ENCODE results near the gene SF1. TPM values are rescaled to one million over a fixed set of nuclear protein-coding genes. Genes with fewer than 3 reads are reported as not detected.

Gene SF1
- total and polyA plus RNA-seq, 9 of the 15 experiments (the other 6 are each of a cell fraction or from before 2014, with no cell fraction given), result 13.1 to 334 (median 111) TPM

DNA sequence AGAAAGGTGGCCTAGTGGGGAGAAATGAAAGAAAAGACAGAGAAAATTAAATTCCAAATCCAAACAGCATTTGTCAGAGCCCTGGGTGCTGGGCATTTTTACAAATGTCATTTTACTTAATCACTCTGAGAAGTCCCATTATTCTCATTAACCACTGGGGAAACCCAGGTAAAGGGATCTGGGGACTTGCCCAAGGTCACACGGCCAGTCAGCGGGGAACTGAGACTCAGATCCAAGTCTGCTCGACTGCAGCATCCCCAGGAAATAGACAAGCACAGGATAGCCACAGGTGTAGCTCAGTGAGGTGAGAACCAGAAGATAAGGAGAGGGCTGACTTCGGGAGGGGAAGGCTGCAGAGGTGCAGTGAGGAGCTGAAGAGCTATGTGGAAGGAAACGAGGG lies 63.2 kb downstream of the SF1 start (continued):
- TF ChIP-seq, protein P1, sequence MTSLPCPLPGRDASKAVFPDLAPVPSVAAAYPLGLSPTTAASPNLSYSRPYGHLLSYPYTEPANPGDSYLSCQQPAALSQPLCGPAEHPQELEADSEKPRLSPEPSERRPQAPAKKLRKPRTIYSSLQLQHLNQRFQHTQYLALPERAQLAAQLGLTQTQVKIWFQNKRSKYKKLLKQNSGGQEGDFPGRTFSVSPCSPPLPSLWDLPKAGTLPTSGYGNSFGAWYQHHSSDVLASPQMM (CRISPR knock-in tag; IDR thresholded peaks at IDR 0.05), result no peak
- TF ChIP-seq ZNF217 (CRISPR knock-in tag; IDR thresholded peaks at IDR 0.05) (no peak), KLF6 (CRISPR knock-in tag; IDR thresholded peaks at IDR 0.05; ENCODE audit: borderline replicate concordance) (no peak)

DNA sequence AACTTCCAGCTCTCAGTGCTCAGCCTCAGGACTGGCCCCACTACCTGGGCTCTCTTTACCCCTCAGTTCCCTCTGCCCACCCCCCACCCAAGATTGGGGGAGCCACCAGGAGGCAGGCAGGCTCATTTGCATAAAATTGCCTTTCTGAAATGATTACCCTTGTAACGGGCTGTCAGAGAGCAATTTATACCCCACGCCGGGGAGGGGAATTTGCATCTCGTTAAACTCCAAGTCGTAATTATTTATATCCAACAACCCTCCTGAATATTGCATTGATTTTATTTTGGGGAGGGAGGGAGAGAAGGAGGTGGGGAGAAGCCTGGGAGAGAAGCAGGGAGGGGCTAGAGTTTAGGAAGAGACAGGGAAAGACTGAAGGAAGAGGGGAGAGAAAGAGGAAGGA lies 63.7 kb downstream of the SF1 start:
- H4K20me1 ChIP-seq (replicated peaks; ENCODE audit: control insufficient read depth, insufficient read depth, low read length), result peaks cover 24% of the 10 kb centered on the region
- peaks cover 12 to 44% of the 10 kb centered on the region in 2 experiments for H3K4me1 ChIP-seq (replicated peaks in 1 of 2; ENCODE audit: control insufficient read depth in 2 of 2, insufficient read depth in 2 of 2, low read length in 2 of 2)
- CTCF ChIA-PET (ENCODE audit: low intra/inter-chr PET ratio), result interaction anchor here (0.6 kb wide), 1 partner anchor 63 kb away, joined by 4 read pairs; no protein-coding TSS in a partner anchor
- ATAC-seq (no peak), FAIRE-seq (no peak), DNase-seq (ENCODE audit: extremely low read depth in 1 of 4, low spot score in 3 of 4) (no peak)
- H3K9me1 ChIP-seq (ENCODE audit: control insufficient read depth, insufficient read depth, low read length), result no peaks in the 10 kb centered on the region
- intact Hi-C loops (cut with micrococcal nuclease) (no loop called here), in situ Hi-C loops (cut with MboI) (no loop called here)
- POLR2A ChIA-PET, result no interaction called here
- no peak overlapping the region for H3K9ac ChIP-seq (ENCODE audit: insufficient read depth in 1 of 2, low read depth in 2 of 2, low read length in 2 of 2)
- H3K36me3 ChIP-seq (ENCODE audit: control insufficient read depth, insufficient read depth, low read length), result no peaks in the 10 kb centered on the region
- no peak overlapping the region for H3K4me3 ChIP-seq
- no TSS peak for BruUV-seq (replicated peaks)
- no peaks in the 10 kb centered on the region for H3K79me2 ChIP-seq (ENCODE audit: control insufficient read depth, insufficient read depth, low read length)
- H3K27me3 ChIP-seq (ENCODE audit: control insufficient read depth in 2 of 2, insufficient read depth in 2 of 2, low read length in 2 of 2), result peaks cover 34 to 60% of the 10 kb centered on the region in 2 experiments
- H3K27ac ChIP-seq (ENCODE audit: extremely low read depth, low read depth, low read length), result no peak overlapping the region
- 0% methylated on average over 5 of the region's 5 CpGs for WGBS (ENCODE audit: insufficient coverage, low coverage, missing lambda C conversion rate)
- H3K9me3 ChIP-seq (replicated peaks; ENCODE audit: control insufficient read depth, insufficient read depth, low read depth, low read length), result no peaks in the 10 kb centered on the region; the same call in 1 of the 2 replicates
- H2AFZ ChIP-seq (ENCODE audit: low read depth, low read length), result no peak overlapping the region
- no peak overlapping the region for H3K4me2 ChIP-seq (ENCODE audit: insufficient read depth, low read length)
- TF ChIP-seq MEF2D (tag; conservative IDR thresholded peaks at IDR 0.05; ENCODE audit: low read depth), result no peak
- no peak for TF ChIP-seq FOXM1 (IDR thresholded peaks at IDR 0.05; ENCODE audit: low read depth)
- no peak for TF ChIP-seq FOXM1 (CRISPR knock-in tag; IDR thresholded peaks at IDR 0.05; ENCODE audit: low read depth)
- TF ChIP-seq NCOA4 (IDR thresholded peaks at IDR 0.05; ENCODE audit: partially characterized antibody), result no peak
- TF ChIP-seq, protein P2, sequence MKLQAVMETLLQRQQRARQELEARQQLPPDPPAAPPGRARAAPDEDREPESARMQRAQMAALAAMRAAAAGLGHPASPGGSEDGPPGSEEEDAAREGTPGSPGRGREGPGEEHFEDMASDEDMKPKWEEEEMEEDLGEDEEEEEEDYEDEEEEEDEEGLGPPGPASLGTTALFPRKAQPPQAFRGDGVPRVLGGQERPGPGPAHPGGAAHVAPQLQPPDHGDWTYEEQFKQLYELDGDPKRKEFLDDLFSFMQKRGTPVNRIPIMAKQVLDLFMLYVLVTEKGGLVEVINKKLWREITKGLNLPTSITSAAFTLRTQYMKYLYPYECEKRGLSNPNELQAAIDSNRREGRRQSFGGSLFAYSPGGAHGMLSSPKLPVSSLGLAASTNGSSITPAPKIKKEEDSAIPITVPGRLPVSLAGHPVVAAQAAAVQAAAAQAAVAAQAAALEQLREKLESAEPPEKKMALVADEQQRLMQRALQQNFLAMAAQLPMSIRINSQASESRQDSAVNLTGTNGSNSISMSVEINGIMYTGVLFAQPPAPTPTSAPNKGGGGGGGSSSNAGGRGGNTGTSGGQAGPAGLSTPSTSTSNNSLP (IDR thresholded peaks at IDR 0.05; ENCODE audit: borderline replicate concordance, low read depth, low read length), result no peak
- TF ChIP-seq, protein P3, sequence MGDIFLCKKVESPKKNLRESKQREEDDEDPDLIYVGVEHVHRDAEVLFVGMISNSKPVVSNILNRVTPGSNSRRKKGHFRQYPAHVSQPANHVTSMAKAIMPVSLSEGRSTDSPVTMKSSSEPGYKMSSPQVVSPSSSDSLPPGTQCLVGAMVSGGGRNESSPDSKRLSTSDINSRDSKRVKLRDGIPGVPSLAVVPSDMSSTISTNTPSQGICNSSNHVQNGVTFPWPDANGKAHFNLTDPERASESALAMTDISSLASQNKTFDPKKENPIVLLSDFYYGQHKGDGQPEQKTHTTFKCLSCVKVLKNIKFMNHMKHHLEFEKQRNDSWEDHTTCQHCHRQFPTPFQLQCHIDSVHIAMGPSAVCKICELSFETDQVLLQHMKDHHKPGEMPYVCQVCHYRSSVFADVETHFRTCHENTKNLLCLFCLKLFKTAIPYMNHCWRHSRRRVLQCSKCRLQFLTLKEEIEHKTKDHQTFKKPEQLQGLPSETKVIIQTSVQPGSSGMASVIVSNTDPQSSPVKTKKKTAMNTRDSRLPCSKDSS (IDR thresholded peaks at IDR 0.05; ENCODE audit: low read depth, partially characterized antibody), result no peak
- no peak for TF ChIP-seq FOSL1 (tag; conservative IDR thresholded peaks at IDR 0.05)
- no peak for TF ChIP-seq STAG1 (CRISPR knock-in tag; IDR thresholded peaks at IDR 0.05; ENCODE audit: borderline replicate concordance)
- no peak for TF ChIP-seq ESRRB (CRISPR knock-in tag; IDR thresholded peaks at IDR 0.05; ENCODE audit: borderline replicate concordance)
- no peak for TF ChIP-seq EP300 (IDR thresholded peaks at IDR 0.05; ENCODE audit: low read length)
- no peak for TF ChIP-seq NUFIP1 (IDR thresholded peaks at IDR 0.05; ENCODE audit: partially characterized antibody)
- TF ChIP-seq, protein P4, sequence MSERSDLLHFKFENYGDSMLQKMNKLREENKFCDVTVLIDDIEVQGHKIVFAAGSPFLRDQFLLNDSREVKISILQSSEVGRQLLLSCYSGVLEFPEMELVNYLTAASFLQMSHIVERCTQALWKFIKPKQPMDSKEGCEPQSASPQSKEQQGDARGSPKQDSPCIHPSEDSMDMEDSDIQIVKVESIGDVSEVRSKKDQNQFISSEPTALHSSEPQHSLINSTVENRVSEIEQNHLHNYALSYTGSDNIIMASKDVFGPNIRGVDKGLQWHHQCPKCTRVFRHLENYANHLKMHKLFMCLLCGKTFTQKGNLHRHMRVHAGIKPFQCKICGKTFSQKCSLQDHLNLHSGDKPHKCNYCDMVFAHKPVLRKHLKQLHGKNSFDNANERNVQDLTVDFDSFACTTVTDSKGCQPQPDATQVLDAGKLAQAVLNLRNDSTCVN (CRISPR knock-in tag; IDR thresholded peaks at IDR 0.05), result no peak

All from K562 (cell line).